Hematopoietic multipotent progenitor cell (in vitro differentiated cells): Measurements from ENCODE around the gene RPL10A. TPM values are rescaled to one million over a fixed set of nuclear protein-coding genes. Genes with fewer than 3 reads are reported as not detected.
A peak's percentile ranks its signal among the peaks of the same experiment; 100 is the strongest.

Experiments used
- DNase-seq, 3 donors: peaks; one replicate each; pipeline ENCODE4 v3.0.0-alpha.2; 2011 to 2015; ENCODE audit warnings: low read depth in 2 of 3, low spot score in 2 of 3
- total RNA-seq: library from RNA; depleted of rRNA; stranded (reverse); fragments of >200 nt; gene quantifications from one replicate; pipeline ENCODE4 v1.2.3, GENCODE V29; 2012

Gene RPL10A
- total RNA-seq, 1 donor, result 3,900 TPM

DNA sequence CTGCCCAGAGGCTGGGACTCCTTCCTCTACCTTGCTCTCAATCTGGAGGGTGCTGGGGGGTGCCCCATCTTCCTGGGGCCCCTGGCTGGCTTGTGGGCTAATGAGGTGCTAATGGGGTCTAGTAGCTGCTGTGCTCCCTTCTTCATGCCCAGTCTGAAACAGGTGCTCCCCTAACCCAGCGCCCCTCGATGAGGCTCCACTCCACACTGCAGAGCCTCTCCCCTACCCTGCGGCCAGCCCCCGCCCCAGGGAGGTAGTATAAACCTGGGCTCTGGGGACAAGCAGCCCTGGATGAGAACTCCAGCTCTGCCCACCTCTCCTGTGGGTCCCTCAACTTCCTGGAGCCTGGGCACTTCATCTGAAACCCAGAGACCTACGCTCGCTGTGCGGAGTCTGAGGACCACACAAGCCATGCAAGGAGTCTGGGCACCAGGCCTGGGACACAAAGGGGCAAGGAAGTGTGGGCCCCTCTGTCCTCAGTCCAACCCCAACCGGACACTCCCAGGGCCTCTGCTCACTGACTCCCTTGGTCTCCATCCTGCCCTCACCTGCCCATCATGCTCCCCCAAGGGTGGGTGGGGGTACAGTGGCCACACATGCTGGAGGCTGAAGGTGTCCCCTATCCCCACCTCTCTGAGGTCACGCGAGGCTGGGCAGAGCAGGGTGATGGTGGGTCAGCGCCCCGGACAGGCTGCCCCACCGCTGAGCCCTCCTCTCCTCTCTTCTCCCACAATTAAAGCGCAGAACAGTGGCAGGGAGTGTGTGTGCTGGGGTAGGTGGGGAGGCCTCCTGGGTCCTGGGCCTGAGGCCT, 6.1 kb downstream of the RPL10A start:
- no peak for DNase-seq

DNA sequence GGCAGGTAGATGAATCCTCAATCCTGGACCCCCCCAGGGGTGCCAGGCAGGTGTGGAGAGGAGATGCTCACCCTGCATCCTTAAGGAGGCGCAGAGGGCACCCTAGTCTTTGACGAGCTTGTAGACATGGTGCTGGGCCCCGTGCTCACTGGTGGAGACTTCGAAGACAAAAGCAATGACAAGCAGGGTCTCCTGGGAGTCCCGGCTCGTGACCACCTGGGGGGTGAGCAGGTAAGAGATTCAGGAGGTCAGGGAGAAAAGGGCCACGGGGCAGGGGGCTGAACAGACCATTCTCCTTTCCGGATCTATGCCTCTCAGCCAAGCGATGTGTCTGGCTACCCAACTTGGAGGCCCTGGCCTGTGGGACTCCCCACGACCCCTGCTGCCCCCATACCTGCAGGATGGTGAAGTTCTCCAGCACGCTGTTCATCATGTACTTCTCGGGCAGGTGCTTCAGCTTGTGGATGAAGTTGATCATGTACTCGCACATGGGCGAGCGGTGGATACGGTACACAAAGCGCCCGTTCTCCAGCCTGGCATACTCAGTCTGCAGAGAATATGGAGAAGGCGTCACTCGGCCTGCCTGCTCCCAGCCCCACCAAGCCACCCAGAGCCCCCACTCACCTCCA, 6.9 kb downstream of the RPL10A start:
- no peak for DNase-seq

DNA sequence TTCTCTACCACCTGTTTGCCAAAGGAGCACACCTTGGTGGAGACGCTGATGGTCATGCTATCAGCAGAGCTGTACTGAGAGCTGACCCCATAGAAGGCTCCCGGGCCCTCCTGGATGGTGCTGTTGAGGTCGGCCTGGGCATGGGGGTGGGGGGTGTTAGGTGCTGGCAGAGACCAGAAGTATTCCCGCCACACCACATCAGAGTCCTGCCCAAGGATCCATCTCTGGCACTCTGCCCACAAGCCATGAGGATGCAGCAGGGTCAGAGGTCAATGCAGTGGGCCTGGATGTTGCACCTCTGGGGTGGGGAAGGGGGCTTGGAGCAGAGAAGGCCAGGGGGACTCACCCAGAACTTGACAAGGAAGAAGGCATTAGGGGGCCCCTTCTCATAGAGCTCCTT, 7.4 kb downstream of the RPL10A start:
- DNase-seq, result no peak

DNA sequence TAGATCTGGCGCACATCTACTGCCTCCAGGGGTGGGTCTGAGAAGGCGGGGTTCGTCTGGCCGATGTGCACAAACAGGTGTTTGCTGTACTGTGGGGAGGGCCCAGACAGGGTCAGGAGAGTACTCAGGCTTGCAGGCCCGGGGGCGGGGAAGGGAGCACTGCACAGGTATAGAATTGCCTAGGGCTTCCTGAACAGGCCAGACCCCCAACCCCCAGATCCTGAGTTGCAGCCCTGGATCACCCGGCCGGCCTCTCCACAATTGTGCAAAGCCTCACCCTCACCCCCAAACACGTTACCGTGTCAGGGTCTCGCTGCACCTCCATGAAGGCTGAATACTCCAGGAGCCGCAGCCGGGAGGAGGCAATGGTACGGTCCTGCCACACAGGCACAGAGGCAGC, 7.8 kb downstream of the RPL10A start:
- no peak for DNase-seq

DNA sequence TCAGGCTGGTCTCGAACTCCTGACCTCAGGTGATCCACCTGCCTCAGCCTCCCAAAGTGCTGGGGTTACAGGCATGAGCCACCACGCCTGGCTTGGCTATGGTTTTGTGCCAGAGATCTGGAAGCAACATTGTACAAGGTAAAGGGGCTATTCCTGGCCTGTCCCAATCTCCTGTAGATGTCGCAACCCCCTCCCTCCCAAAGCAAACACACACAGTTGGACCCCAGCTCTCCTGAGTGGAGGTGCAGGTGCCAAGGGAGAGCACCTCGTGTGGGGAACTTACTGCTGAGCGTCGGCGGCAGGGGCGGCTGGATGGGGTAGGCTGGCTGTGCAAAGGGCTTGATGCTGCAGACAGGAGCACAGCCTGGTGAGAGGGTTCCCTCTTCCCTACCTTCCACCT, 8.8 kb downstream of the RPL10A start:
- no peak for DNase-seq

DNA sequence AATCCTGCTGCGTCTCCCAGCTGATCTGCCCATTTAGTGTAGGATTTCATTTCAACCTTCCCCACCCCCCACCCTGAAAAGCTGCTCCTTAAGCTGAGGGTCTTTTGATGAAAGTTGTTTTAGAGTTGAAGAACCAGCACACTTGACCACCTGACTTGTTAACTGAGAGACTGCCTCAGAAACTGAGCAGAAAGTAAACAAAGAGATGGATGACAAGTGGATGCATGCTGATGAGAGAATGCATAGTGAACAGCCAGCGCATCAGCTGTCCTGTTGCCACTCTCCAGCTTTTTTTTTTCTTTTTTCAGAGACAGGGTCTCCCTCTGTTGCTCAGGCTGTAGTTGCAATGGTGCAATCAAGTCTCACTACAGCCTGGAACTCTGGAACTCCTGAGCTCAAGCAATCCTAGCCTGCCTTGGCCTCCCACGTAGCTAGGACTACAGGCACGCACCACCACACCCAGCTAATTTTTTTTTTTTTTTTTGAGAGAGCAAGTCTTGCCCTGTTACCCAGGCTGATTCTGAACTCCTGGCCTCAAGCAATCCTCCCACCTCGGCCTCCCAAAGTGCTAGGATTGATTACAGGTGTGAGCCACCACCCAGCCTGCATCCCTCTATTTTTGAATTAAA, 9.5 kb downstream of the RPL10A start:
- no peak for DNase-seq

DNA sequence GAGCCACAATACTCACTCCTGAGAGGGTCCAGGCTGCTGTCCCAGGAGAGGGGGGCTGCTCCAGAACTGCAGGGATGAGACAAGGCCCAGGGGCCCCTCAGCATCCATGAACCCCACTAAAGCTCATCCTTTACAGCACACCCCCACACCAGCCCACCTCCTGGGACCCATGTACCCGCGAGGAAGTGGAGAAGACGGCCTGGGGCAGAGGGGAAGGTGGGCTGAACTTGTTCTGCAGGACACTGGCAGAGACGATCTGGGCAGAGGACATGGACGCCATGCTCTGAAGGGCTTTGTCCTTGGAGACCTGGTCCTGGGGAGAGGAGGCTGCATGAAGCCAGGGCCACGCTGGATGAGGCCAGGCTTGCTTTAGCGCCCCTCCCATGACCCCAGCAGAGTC, 10.1 kb downstream of the RPL10A start:
- no peak for DNase-seq

DNA sequence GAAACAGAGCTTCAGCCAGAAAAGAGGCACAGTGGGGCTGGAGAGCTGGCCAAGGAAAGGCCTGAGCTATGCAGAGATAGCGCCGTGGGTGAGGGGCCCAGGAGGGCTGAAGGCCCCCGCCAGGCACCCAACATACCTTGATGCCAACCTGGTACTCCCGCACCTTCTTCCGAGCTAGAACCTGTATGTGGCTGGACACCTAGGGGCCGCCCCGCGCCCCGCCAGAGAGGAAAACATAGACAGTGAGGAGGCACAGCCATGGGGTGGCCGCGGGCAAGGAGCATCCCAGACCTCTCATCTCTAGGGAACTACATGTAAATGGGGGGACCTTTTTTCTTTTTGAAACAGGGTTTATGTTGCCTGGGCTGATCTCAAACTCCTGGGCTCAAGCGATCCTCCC, 12.0 kb downstream of the RPL10A start:
- DNase-seq, result no peak

DNA sequence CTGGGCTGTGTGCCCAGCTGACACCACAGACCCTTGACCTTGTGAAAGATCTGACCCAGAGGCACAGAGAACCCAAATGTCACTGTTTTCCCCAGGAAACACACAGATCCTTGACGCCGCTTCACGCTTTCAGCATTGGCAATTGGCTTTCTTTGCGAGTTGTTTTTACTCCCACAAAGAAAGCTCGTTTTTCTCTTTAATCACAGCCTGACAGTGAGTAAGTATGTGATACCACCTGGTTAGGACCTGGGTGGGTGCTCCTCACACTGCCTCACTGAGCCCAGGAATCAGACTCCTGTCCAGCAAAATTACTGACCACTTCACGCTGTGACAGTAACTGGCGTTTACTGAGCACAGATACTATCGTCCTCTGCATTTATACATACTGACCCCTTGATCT, 13.0 kb downstream of the RPL10A start:
- no peak for DNase-seq

DNA sequence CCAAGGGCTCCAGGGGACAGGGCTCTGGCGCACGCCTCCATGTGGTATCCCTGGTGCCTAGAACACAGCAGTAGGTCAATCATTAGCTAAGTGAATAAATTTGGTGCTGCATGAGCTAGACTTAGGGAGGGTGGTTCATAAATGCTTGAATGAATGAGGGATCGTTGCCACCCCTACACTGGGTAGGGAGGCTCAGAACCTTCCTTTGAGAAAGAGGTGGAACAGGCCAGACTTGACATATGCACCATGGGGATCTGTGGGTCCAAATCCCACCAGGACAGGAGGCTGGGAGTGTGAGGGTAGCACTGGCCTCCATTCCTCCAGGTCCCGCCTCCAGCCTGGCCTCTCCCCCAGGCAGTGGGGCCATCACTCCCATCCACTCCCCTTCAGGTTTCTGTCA, 14.9 kb downstream of the RPL10A start:
- no peak for DNase-seq

DNA sequence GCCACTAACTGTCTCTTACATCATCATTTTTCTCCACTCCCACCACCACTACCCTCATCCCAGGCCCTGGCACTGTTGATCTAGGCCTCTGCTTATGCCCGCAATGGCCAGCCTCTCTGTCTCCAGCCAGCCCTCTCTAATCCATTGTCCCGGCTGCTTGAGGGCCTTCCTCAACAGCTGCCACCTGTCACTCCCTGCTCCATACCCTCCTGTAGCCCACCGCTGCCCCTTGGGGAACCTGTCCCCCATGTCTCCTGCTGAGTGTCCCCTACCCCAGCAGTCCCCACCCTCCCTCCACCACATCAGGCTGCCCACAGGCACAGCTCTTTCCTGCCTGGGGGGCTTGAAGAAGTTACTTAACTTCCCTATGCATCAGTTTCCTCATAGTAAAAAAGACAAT, 15.3 kb downstream of the RPL10A start:
- DNase-seq, result no peak

DNA sequence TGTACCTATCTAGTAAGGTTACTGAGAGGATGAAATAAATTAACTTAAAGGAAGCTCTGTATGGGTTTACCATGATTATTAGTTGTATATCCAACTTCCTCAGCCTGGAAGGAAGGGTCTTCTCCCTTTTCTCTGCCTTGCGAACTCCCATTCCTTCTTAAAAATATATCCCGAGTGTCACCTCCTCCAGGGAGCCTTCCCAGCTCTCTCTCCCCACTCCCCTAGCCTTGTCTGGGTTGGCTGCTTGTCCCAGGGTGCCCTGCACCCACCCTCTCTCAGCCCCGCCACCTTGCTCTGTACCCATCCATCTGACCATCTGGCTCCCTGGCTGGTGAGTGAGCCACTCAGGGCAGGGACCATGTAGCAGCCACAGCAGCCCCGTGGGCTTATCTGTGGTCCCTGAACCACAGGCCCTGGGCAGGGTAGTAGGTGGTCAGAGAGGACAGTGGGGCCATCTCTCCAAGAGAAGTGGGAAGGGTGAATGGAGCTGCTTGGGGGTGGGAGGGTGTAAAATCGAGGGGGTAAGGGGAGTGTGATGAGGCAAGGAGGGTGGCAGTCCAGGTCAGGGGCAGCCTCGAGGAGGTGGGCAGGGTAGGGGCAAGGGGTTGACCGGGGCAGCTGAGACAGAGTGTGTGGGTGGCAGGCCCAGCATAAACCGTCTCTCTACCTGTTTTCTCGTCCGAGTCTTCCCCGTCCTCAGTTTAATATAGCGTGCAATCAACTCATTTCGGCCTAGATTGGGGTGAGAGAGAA, 15.9 kb downstream of the RPL10A start:
- DNase-seq, result no peak

DNA sequence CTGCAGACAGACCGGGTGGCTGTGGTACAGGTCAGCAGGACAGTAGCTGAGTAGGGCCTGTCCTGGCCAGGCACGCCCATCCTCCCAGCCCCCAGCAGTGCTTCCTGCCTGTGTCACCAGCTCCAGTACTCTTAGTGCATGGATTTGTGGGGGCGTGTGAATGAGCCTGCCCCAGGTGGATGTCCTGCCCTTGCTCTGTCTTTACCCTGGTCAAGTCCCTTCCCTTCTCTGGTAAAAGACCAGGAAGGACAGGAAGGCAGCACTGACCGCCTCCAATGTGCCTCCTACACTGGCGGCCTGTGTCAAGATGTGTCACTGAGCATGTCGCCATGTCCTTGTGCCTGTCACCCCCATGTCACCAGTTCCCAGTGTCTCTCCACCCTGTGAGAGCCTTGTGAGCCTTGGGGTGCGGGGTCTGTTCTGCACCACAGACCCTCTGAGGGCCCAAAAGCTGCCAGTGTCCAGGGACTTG, 16.8 kb downstream of the RPL10A start:
- DNase-seq, result no peak

DNA sequence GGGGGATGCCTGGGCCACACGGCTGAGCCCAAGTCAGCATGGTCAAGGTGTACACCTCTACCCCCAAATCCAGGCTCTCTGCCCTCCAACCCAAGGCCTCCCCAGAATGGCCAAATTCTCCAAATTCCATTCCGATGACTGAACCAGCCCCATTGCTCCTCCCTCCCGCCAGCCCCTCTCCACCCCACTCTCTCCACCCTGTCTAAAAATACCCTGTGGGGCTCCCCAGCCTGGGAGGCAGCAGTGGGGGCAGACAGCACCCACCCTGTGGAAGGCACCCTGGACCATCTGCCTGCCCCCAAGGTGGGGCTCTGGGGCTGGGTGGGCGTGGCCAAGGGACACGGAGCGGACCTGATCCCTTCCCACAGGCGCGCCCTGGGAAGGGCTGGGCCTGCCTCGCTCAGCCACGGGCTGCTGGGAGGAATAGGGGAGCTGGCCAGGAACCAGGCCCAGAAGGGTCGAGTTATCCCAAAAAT, 17.2 kb downstream of the RPL10A start:
- no peak for DNase-seq

DNA sequence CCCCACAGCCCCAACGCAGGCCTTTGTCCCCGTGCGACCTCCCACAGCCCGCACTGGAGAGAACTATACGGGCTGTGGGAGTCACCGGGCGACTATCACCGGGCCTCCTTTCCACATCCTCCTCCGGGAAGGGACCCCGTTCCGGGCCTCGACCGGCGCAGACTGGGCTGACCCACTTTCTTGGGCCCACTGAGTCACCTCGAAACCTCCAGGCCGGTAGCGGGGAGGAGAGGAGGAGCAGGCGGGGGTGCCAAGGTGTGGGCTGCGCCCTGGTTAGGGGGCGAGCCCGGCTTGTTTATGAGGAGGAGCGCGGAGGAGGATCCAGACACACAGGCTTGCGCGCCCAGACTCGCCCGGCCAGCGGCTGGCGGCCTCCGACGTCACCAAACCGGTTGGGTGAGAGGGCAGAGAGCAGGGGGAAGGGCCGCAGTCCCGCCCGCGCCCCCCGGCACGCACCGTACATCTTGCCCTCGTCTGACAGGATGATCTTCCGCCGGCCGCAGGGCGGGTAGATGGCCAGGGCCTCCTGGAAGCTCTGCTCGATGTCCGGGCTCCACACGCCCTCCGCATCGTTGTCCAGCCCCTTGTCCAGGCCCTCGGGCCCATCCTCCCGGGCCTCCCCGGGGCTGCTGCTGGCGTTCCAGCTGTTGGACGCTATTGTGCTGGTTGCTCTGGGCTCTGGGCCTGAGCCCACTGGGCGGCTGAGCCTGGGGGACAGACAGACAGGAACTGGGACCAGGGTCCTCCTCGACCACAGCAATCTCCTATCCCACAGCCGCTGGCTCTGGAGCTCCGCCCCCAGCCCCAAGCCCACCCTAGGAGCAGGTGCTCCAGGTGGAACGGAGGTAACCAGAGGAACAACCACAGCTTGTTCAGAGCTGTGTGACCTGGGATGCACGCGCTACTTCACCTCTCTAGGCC, 18.1 kb downstream of the RPL10A start:
- DNase-seq, result no peak

DNA sequence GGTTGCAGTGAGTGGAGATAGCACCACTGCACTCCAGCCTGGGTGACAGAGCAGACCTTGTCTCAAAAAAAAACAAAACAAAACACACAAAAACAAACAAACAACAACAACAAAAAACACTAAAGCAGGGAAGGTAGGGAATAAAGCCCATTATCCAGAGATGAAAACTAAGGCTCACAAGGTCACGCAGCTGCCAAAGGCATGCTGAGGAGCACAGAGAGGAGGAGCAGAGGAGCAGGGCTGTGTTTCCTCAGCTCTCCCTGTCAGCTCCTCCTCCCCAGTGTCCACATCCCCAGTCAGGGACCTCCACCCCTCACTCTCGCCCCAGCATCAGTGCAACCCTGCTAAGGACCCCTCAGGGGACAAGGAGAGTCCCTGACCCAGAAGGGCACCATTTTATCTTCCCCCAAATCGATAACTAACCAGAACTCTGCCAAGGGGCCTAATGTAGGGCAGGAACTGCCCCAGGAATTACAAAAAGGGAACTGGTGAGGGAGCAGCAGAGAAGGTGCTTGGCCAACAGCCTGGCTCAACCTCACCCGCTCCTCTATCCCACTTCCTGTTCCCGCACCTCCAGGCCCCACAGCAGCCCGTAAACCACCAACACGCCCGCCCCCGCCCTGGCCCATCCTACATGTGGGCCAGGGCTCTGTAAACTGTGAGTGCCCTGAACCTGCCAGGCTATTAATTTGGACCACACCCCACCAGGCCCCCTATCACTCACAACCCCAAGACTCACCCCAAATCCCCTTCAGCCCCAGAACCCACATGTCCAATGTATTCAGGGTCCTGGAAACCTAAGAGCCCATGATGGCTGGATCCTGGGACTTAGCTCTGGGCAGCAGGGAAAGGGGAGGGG, 19.7 kb downstream of the RPL10A start:
- peak in 1 of 3 donors; percentile 32 for DNase-seq

DNA sequence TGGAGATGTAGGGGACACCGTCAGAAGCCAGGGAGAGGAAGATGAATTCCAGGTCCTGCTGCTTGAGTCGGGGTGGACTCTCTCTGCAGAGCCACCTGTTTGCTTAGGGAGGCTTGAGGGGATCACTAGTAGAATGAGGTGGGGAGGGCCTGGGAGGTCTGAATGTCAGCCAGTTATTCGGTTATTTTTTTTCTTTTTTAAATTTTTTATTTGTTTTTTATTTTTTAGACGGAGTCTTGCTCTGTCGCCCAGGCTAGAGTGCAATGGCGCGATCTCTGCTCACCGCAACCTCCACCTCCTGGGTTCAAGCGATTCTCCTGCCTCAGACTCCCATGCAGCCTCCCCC, 20.3 kb downstream of the RPL10A start:
- DNase-seq, result no peak

DNA sequence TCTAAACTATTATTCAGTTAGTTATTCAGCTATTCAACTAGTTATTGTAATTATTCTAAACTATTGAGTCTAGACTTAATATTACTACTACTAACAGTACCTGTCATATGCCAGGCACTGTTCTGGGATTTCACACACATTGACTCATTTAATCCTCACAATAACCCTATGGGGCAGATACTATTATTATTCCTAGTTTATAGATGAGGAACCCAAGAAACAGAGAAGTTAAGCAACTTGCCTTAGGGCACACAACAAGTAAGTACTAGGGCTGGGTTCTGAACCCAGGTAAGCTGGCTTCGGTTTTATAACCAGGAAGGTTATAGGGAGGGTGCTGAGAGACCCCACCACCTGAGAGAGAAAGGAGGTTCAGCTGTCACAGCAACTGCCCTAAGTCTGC, 20.9 kb downstream of the RPL10A start:
- no peak for DNase-seq
